K562 (cell line): ENCODE data around the gene ZSWIM4. TPM values are rescaled to one million over a fixed set of nuclear protein-coding genes. Genes with fewer than 3 reads are reported as not detected.

Experiments
- BRD9 ChIP-seq: fragments of 450-650 bp; IDR thresholded peaks from 2 replicates; pipeline ENCODE4 v1.6.1; 2018; ENCODE audit warnings: low read depth; ENCODE audit not compliant: partially characterized antibody
- DNMT1 ChIP-seq: fragments of 450-650 bp; IDR thresholded peaks from 2 replicates; pipeline ENCODE4 v1.6.1; 2016; ENCODE audit warnings: antibody characterized with exemption, mild to moderate bottlenecking
- GTF2E2 ChIP-seq: fragments of 200-800 bp; sonication (Bioruptor generic); IDR thresholded peaks from 2 replicates; pipeline ENCODE4 v1.6.1; 2016; ENCODE audit warnings: missing genetic modification characterization, missing compliant biosample characterization
- HDAC2 ChIP-seq: fragments of 450-650 bp; IDR thresholded peaks from 2 replicates; pipeline ENCODE4 v1.6.1; 2016; ENCODE audit warnings: mild to moderate bottlenecking
- KDM1A ChIP-seq, 2 experiments: fragments of 450-650 bp; IDR thresholded peaks; 2 replicates each; pipeline ENCODE4 v1.6.1; 2016; ENCODE audit warnings: mild to moderate bottlenecking in 2 of 2
- NFIC ChIP-seq: fragments of 450-650 bp; IDR thresholded peaks from 2 replicates; pipeline ENCODE4 v1.6.1; 2017; ENCODE audit warnings: mild to moderate bottlenecking, inconsistent platforms
- NRF1 ChIP-seq, 2 experiments: fragments of 450-650 bp; IDR thresholded peaks in 1 of 2; conservative IDR thresholded peaks in 1 of 2; 2 replicates each; pipeline ENCODE4 v1.6.1; 2014; ENCODE audit warnings: mild to moderate bottlenecking in 2 of 2
- PHTF2 ChIP-seq: fragments of 250-450 bp; sonication (Bioruptor Pico); IDR thresholded peaks from 2 replicates; pipeline ENCODE4 v1.5.0; 2021; ENCODE audit warnings: mild to moderate bottlenecking
- SP1 ChIP-seq: sonication (generic); formaldehyde crosslinking; IDR thresholded peaks from 2 replicates; pipeline ENCODE4 v1.8.1; 2022; ENCODE audit warnings: mild to moderate bottlenecking, missing genetic modification reagents
- SUPT5H ChIP-seq: fragments of 450-650 bp; IDR thresholded peaks from 2 replicates; pipeline ENCODE4 v1.6.1; 2016
- THRAP3 ChIP-seq: fragments of 450-650 bp; IDR thresholded peaks from 2 replicates; pipeline ENCODE4 v1.6.1; 2016; ENCODE audit warnings: mild to moderate bottlenecking, inconsistent platforms, borderline replicate concordance
- TRIM24 ChIP-seq, 2 experiments: fragments of 450-650 bp; IDR thresholded peaks; 2 replicates each; pipeline ENCODE4 v1.6.1; 2016
- ZNF57 ChIP-seq: fragments of 450-650 bp; formaldehyde crosslinking; IDR thresholded peaks from 2 replicates; pipeline ENCODE4 v1.4.0; 2020; ENCODE audit warnings: mild to moderate bottlenecking, moderate library complexity
- ZNF699 ChIP-seq: fragments of 250-450 bp; sonication (Bioruptor Pico); IDR thresholded peaks from 2 replicates; pipeline ENCODE4 v1.8.0; 2021; ENCODE audit warnings: mild to moderate bottlenecking, moderate library complexity; ENCODE audit not compliant: insufficient replicate concordance
- polyA plus RNA-seq, 8 experiments: library from polyadenylated mRNA; depleted of rRNA in 4 of 8; stranded (reverse) in 5 of 8; unstranded in 3 of 8; fragments of >200 nt; fragmentation: Nextera tagmentation in 2 of 8; fragmentation: Illumina TruSeq in 1 of 8; extraction: Ambion mirVana in 2 of 8; extraction: Trizol in 1 of 8; gene quantifications; 2 replicates each; pipeline versions ENCODE4 v1.2.1 to v1.2.3, GENCODE V29; 2011 to 2014; ENCODE audit warnings: inconsistent platforms in 1 of 8, missing spikeins in 1 of 8
- total RNA-seq, 7 experiments: library from RNA; depleted of rRNA in 6 of 7; stranded (reverse); fragments of >200 nt in 6 of 7; fragmentation: Illumina TruSeq in 2 of 7; extraction: Trizol in 2 of 7; gene quantifications; 2 replicates each; pipeline versions ENCODE4 v1.2.1 to v1.2.3, GENCODE V29; 2011 to 2021; ENCODE audit warnings: low replicate concordance in 1 of 7
- TF ChIP-seq, protein P1 (sequence below), 2 experiments: fragments of 450-650 bp in 1 of 2; sonication (generic) in 1 of 2; formaldehyde crosslinking in 1 of 2; IDR thresholded peaks; 2 replicates each; pipeline versions ENCODE4 v1.7.1 to v1.9.0; 2016 to 2022; ENCODE audit warnings: inconsistent platforms in 1 of 2, mild to moderate bottlenecking in 1 of 2, missing genetic modification reagents in 1 of 2
- TF ChIP-seq, protein P2 (sequence below): fragments of 450-650 bp; IDR thresholded peaks from 2 replicates; pipeline ENCODE4 v1.6.1; 2018; ENCODE audit not compliant: partially characterized antibody

ZSWIM4 gene
- total and polyA plus RNA-seq, 9 of the 15 experiments (the other 6 are each of a cell fraction or from before 2014, with no cell fraction given) = 0.25 to 3.7 (median 0.79) TPM; not detected in 2

DNA sequence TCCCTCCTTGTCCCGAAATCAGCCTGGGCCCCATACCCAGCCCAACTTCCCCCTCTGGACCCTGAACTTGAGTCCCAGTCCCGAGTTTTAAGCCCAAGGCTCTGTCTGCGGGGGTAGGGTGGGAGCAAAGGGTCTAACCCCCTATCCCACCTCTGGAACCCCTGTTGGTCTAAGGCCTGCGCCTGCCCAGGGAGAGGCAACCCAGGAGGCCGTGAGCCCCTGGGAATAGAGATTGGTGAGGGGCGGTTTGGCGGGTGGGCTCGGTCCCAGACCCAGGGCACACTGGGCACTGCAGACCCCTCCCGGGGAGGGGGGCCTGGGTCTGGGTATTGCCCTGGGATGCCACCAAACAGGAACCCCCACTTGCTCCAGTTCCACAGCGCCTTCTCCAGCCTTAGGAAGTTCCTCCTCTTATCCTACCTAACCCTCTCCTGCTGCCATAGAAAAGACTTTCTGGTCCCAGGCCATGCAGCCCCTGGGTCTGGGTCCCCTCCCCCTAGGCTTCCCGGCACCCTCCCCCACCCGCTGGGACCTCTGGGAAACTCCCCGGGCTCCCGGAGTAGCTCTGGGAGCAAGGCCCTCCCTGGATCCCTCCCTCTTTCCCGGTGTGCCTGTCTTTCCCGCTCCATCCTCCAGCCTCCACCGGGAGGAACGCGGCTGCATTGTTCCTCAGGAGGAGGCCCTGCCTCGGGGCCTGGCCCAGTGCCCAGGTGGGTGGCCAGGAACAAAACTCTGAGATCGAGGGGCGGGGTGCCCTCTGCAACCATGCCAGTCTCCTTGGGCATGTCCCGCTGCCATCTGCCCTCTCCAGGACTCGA is 48.1 kb downstream of the ZSWIM4 start (continued):
- TF ChIP-seq, protein P1, sequence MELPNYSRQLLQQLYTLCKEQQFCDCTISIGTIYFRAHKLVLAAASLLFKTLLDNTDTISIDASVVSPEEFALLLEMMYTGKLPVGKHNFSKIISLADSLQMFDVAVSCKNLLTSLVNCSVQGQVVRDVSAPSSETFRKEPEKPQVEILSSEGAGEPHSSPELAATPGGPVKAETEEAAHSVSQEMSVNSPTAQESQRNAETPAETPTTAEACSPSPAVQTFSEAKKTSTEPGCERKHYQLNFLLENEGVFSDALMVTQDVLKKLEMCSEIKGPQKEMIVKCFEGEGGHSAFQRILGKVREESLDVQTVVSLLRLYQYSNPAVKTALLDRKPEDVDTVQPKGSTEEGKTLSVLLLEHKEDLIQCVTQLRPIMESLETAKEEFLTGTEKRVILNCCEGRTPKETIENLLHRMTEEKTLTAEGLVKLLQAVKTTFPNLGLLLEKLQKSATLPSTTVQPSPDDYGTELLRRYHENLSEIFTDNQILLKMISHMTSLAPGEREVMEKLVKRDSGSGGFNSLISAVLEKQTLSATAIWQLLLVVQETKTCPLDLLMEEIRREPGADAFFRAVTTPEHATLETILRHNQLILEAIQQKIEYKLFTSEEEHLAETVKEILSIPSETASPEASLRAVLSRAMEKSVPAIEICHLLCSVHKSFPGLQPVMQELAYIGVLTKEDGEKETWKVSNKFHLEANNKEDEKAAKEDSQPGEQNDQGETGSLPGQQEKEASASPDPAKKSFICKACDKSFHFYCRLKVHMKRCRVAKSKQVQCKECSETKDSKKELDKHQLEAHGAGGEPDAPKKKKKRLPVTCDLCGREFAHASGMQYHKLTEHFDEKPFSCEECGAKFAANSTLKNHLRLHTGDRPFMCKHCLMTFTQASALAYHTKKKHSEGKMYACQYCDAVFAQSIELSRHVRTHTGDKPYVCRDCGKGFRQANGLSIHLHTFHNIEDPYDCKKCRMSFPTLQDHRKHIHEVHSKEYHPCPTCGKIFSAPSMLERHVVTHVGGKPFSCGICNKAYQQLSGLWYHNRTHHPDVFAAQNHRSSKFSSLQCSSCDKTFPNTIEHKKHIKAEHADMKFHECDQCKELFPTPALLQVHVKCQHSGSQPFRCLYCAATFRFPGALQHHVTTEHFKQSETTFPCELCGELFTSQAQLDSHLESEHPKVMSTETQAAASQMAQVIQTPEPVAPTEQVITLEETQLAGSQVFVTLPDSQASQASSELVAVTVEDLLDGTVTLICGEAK (IDR thresholded peaks at IDR 0.05) = peak; percentile 20; the same call in 1 of the 2 replicates
- TF ChIP-seq, protein P1 (CRISPR knock-in tag; IDR thresholded peaks at IDR 0.05) = no peak
- TF ChIP-seq HDAC2 = 0 out of 2 replicates have a peak, but pooled peaks have one; percentile 55
- no peak for TF ChIP-seq ZNF57 (CRISPR knock-in tag)
- no peak for TF ChIP-seq ZNF699
- no peak for TF ChIP-seq PHTF2
- peak; percentile 16; the same call in 1 of the 2 replicates for TF ChIP-seq SP1 (CRISPR knock-in tag)
- no peak for TF ChIP-seq SUPT5H
- TF ChIP-seq THRAP3 = no peak
- no peak for TF ChIP-seq TRIM24 (IDR thresholded peaks at IDR 0.05)
- peak; percentile 46 to 73 for TF ChIP-seq KDM1A (IDR thresholded peaks at IDR 0.05)
- TF ChIP-seq BRD9 = peak; percentile 46
- no peak for TF ChIP-seq DNMT1
- TF ChIP-seq NFIC = peak; percentile 62
- 0 out of 4 replicates have a peak, but pooled peaks of 1 of the 2 experiments have one; percentile 14 for TF ChIP-seq NRF1 (conservative IDR thresholded peaks at IDR 0.05 in 1 of 2, IDR thresholded peaks at IDR 0.05 in 1 of 2)
- TF ChIP-seq GTF2E2 (tag) = no peak
- TF ChIP-seq, protein P2, sequence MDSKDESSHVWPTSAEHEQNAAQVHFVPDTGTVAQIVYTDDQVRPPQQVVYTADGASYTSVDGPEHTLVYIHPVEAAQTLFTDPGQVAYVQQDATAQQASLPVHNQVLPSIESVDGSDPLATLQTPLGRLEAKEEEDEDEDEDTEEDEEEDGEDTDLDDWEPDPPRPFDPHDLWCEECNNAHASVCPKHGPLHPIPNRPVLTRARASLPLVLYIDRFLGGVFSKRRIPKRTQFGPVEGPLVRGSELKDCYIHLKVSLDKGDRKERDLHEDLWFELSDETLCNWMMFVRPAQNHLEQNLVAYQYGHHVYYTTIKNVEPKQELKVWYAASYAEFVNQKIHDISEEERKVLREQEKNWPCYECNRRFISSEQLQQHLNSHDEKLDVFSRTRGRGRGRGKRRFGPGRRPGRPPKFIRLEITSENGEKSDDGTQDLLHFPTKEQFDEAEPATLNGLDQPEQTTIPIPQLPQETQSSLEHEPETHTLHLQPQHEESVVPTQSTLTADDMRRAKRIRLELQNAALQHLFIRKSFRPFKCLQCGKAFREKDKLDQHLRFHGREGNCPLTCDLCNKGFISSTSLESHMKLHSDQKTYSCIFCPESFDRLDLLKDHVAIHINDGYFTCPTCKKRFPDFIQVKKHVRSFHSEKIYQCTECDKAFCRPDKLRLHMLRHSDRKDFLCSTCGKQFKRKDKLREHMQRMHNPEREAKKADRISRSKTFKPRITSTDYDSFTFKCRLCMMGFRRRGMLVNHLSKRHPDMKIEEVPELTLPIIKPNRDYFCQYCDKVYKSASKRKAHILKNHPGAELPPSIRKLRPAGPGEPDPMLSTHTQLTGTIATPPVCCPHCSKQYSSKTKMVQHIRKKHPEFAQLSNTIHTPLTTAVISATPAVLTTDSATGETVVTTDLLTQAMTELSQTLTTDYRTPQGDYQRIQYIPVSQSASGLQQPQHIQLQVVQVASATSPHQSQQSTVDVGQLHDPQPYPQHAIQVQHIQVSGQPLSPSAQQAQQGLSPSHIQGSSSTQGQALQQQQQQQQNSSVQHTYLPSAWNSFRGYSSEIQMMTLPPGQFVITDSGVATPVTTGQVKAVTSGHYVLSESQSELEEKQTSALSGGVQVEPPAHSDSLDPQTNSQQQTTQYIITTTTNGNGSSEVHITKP = no peak
